GM12892 (cell line): ENCODE data around the gene NME3.
"Not testable (repeated sequence)": the region's sequence is repeated elsewhere in the genome, so short reads cannot be mapped to it uniquely, and the experiment has no call there.

ENCODE experiments used
- POLR2A ChIP-seq: IDR thresholded peaks from 2 replicates; pipeline ENCODE4 v1.6.1; 2011; ENCODE audit warnings: low read depth, low read length, control low read depth
- POLR2AphosphoS5 ChIP-seq: IDR thresholded peaks from 2 replicates; pipeline ENCODE4 v1.6.1; 2011; ENCODE audit warnings: low read depth, low read length, control low read depth
- TAF1 ChIP-seq: IDR thresholded peaks from 2 replicates; pipeline ENCODE4 v1.6.1; 2011; ENCODE audit warnings: low read depth, mild to moderate bottlenecking, control low read depth, low read length, borderline replicate concordance

DNA sequence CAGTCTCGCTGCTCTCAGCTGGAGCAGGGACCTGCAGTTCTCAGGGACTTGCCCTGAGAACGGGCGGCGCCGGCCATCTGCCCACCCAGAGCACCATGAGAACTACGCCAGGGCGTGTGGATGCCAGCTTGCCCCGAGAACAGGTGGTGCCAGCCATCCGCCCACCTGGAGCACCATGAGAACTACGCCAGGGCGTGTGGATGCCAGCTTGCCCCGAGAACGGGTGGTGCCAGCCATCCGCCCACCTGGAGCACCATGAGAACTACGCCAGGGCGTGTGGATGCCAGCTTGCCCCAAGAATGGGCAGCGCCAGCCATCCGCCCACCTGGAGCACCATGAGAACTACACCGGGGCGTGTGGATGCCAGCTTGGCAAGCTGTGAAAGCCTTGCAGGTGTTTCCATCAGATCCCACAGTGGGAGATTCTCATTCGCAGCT lies 38.8 kb downstream of the NME3 start:
- TF ChIP-seq TAF1, POLR2A, POLR2AphosphoS5: not testable (repeated sequence)
